Upper lobe of left lung (tissue), 6 donors: ENCODE data around the gene CA5A. TPM values are rescaled to one million over a fixed set of nuclear protein-coding genes. Genes with fewer than 3 reads are reported as not detected.
"Not testable (repeated sequence)": the region's sequence is repeated elsewhere in the genome, so short reads cannot be mapped to it uniquely, and the experiment has no call there.

ENCODE experiments used
- ATAC-seq, 2 donors: fragments of 200-7000 bp; cut with Tn5 transposase; one replicate each; pipeline ENCODE4 v1.9.1; 2022; ENCODE audit warnings: mild to moderate bottlenecking in 2 of 2, moderate library complexity in 2 of 2; ENCODE audit not compliant: low FRiP score in 2 of 2
- DNase-seq, 2 donors: peaks; one replicate each; pipeline ENCODE4 v3.0.0-alpha.2; 2019 to 2020
- H3K27ac ChIP-seq, 4 donors: fragments of 200-600 bp; sonication (generic); one replicate each; pipeline ENCODE4 v1.5.1; 2016 to 2019
- H3K27me3 ChIP-seq, 4 donors: fragments of 200-600 bp; sonication (generic); one replicate each; pipeline ENCODE4 v1.5.1; 2017 to 2019
- H3K36me3 ChIP-seq, 4 donors: fragments of 200-600 bp; sonication (generic); one replicate each; pipeline ENCODE4 v1.5.1; 2016 to 2019
- H3K4me1 ChIP-seq, 4 donors: fragments of 200-600 bp; sonication (generic); one replicate each; pipeline ENCODE4 v1.5.1; 2018 to 2019
- H3K4me3 ChIP-seq, 4 donors: fragments of 200-600 bp; sonication (generic); one replicate each; pipeline ENCODE4 v1.5.1; 2017 to 2019; ENCODE audit warnings: mild to moderate bottlenecking in 2 of 4, moderate library complexity in 1 of 4
- H3K9me3 ChIP-seq, 4 donors: fragments of 200-600 bp; sonication (generic); one replicate each; pipeline ENCODE4 v1.5.1; 2018 to 2019
- CTCF ChIP-seq, 6 experiments: fragments of 450-650 bp in 4 of 6; fragments of 200-600 bp in 2 of 6; sonication (generic) in 2 of 6; IDR thresholded peaks; one replicate each; pipeline ENCODE4 v1.5.1; 2016 to 2019; ENCODE audit warnings: antibody characterized with exemption in 6 of 6
- EP300 ChIP-seq, 4 donors: sonication (generic); formaldehyde crosslinking; IDR thresholded peaks; one replicate each; pipeline ENCODE4 v1.5.1; 2017; ENCODE audit warnings: antibody characterized with exemption in 4 of 4, control low read depth in 2 of 4
- POLR2A ChIP-seq, 4 donors: fragments of 450-650 bp; IDR thresholded peaks; one replicate each; pipeline ENCODE4 v1.5.1; 2016 to 2017; ENCODE audit warnings: antibody characterized with exemption in 4 of 4, mild to moderate bottlenecking in 2 of 4
- POLR2AphosphoS5 ChIP-seq, 2 donors: sonication (generic); formaldehyde crosslinking; IDR thresholded peaks; one replicate each; pipeline ENCODE4 v1.5.1; 2017; ENCODE audit warnings: antibody characterized with exemption in 2 of 2
- WGBS, 2 donors: methylation state at CpG; one replicate each; pipeline ENCODE4 v1.1.5; 2017 to 2018; 5-methylcytosine and 5-hydroxymethylcytosine counted together
- total RNA-seq, 6 donors: library from RNA; depleted of rRNA in 4 of 6; stranded (reverse); fragments of >200 nt in 4 of 6; gene quantifications; one replicate each; pipeline versions ENCODE4 v1.1.0 to v1.2.1, GENCODE V29; 2016 to 2021
- donor health status: DM: no; HTN: no; CAD: no; lungs with moderate emphysema.
- donor health status: DM: no; HTN: yes; CAD: no; lungs with severe emphysema.

The CA5A gene
- total RNA-seq, 6 donors from 2014 or later = under 0.01 to 0.20 (median 0.11) TPM; not detected in 3

DNA sequence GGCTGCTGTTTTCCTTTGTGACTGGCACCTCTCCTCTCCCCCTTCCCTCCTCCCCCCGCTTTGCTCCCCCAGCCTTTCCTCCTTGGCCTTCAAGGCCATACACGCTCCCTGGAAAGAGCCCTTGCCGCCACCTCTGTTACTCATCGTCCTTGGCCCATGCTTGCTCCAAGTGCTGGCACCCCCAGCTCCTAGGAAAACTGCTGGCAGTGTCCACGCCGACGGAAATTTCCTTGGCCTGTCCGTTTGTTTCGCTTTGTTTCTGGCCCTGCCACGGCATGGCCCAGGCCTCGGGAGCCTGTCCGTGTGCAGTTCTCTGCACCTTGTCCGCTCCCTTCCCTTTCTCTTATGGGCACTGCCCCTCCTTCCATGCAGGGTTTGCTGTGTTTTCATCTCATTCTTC lies 18.0 kb downstream of the CA5A start:
- Histone ChIP-seq H3K4me3 (no peak overlapping the region), H3K36me3 (no peaks in the 10 kb centered on the region), H3K27ac (no peak overlapping the region), H3K4me1 (no peaks in the 10 kb centered on the region), H3K9me3 (no peaks in the 10 kb centered on the region), H3K27me3 (no peaks in the 10 kb centered on the region)
- ATAC-seq (peak in 1 of 2 donors; percentile 72), DNase-seq (no peak)
- WGBS, 2 donors = 79 to 87% methylated on average over 11 to 12 of the region's 13 CpGs
- TF ChIP-seq CTCF (IDR thresholded peaks at IDR 0.05) (no peak), POLR2AphosphoS5 (IDR thresholded peaks at IDR 0.05) (no peak), POLR2A (IDR thresholded peaks at IDR 0.05) (no peak), EP300 (IDR thresholded peaks at IDR 0.05) (no peak)

- TF ChIP-seq POLR2AphosphoS5 (IDR thresholded peaks at IDR 0.05) = no peak
- no peak for TF ChIP-seq POLR2A (IDR thresholded peaks at IDR 0.05)
- no peak for TF ChIP-seq EP300 (IDR thresholded peaks at IDR 0.05)
- no peak for TF ChIP-seq CTCF (IDR thresholded peaks at IDR 0.05)
- Histone ChIP-seq H3K9me3 (no peaks in the 10 kb centered on the region), H3K36me3 (no peaks in the 10 kb centered on the region), H3K27me3 (no peaks in the 10 kb centered on the region), H3K4me3 (no peak overlapping the region), H3K4me1 (no peaks in the 10 kb centered on the region), H3K27ac (no peak overlapping the region)
- WGBS, 2 donors = 80 to 95% methylated on average over 9 of the region's 9 CpGs
- DNase-seq = no peak
- no peak for ATAC-seq
Observed at GRCh38 chr16:87917503-87917902, 18.8 kb downstream of the CA5A start.

- H3K27me3 ChIP-seq = no peaks in the 10 kb centered on the region
- no peak for TF ChIP-seq CTCF (IDR thresholded peaks at IDR 0.05)
- TF ChIP-seq POLR2AphosphoS5 (IDR thresholded peaks at IDR 0.05) = no peak
- no peak for TF ChIP-seq POLR2A (IDR thresholded peaks at IDR 0.05)
- no peak for TF ChIP-seq EP300 (IDR thresholded peaks at IDR 0.05)
- no peaks in the 10 kb centered on the region for H3K4me1 ChIP-seq
- no peak overlapping the region for H3K4me3 ChIP-seq
- H3K9me3 ChIP-seq = no peaks in the 10 kb centered on the region
- no peaks in the 10 kb centered on the region for H3K36me3 ChIP-seq
- WGBS, 2 donors = 89% methylated on average over 25 of the region's 25 CpGs
- DNase-seq (no peak), ATAC-seq (no peak)
- H3K27ac ChIP-seq = no peak overlapping the region
Observed at GRCh38 chr16:87914812-87915211, 21.5 kb downstream of the CA5A start.

GRCh38 chr16:87914021-87914725 lies 22.2 kb downstream of the CA5A start:
- H3K4me3 ChIP-seq, H3K9me3 ChIP-seq, H3K4me1 ChIP-seq, H3K36me3 ChIP-seq, H3K27me3 ChIP-seq, H3K27ac ChIP-seq, ATAC-seq: not testable (repeated sequence)
- DNase-seq = peak in 1 of 2 donors; percentile 74
- 73 to 78% methylated on average over 15 to 26 of the region's 27 CpGs for WGBS, 2 donors

GRCh38 chr16:87912691-87913090 lies 23.6 kb downstream of the CA5A start:
- not testable (repeated sequence) for H3K36me3 ChIP-seq, ATAC-seq, H3K9me3 ChIP-seq, H3K4me3 ChIP-seq, H3K27ac ChIP-seq, H3K27me3 ChIP-seq, H3K4me1 ChIP-seq, DNase-seq
- WGBS, 2 donors = 75 to 77% methylated on average over 18 of the region's 18 CpGs

DNA sequence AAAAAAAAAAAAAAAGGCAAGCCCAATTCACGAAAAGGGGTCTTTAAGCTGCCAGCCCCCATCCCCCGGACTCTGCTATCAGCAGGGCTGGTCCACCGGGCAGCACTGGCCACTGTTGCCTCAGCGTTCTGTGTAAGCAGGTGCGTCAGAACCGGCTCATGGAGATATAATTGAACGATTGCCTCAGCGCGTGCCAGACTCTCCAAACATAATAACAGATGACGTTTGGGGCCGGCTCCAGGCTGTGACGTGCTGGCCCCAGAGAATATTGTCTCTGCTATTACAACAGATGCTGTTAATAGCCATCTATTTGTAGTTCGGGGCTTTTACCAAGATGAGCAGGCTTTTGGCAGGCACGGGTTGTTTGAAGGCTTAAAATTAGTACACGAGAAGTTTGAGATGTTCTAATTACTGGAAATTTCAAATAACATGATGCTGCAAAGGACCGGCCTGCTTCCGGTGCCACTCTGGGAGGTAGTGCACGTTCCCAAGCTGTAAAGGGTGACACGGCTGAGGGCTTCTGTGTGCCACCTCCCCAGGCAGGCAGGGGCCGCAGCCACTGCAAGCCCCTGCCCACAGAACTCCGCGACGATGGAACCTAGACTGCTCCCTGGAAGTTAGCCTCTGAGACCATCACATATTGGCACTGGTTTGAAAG lies 25.1 kb downstream of the CA5A start:
- 66 to 79% methylated on average over 22 to 23 of the region's 23 CpGs for WGBS, 2 donors
- not testable (repeated sequence) for H3K27ac ChIP-seq

More for the DNA sequence above, 25.1 kb downstream of the CA5A start:
- not testable (repeated sequence) for H3K27me3 ChIP-seq, H3K4me3 ChIP-seq, H3K4me1 ChIP-seq, DNase-seq, H3K36me3 ChIP-seq, H3K9me3 ChIP-seq
- peak in 1 of 2 donors; percentile 84 for ATAC-seq
